Measurements from ENCODE around the gene PRR15.

The PRR15 gene

GRCh38 chr7:29610086-29610485 is 46.5 kb downstream of the PRR15 start:
- no peak for DNase-seq (ENCODE audit: low read depth)

GRCh38 chr7:29611941-29612544 is 48.4 kb downstream of the PRR15 start:
- no peak for DNase-seq (ENCODE audit: low read depth)

GRCh38 chr7:29612596-29612995 is 49.0 kb downstream of the PRR15 start:
- DNase-seq (ENCODE audit: low read depth): no peak

- DNase-seq (ENCODE audit: low read depth): no peak
Observed at GRCh38 chr7:29613100-29613499, 49.5 kb downstream of the PRR15 start.

GRCh38 chr7:29614229-29614628 is 50.6 kb downstream of the PRR15 start:
- no peak for DNase-seq (ENCODE audit: low read depth)
